GM12878 (cell line): ENCODE data around the gene SMPX. TPM values are rescaled to one million over a fixed set of nuclear protein-coding genes. Genes with fewer than 3 reads are reported as not detected.
A peak's percentile ranks its signal among the peaks of the same experiment; 100 is the strongest.

Experiments
- BACH1 ChIP-seq: fragments of 450-650 bp; IDR thresholded peaks from 2 replicates; pipeline ENCODE4 v1.6.1; 2017; ENCODE audit warnings: mild to moderate bottlenecking, borderline replicate concordance
- ETV6 ChIP-seq, 2 experiments: fragments of 450-650 bp in 1 of 2; IDR thresholded peaks in 1 of 2; conservative IDR thresholded peaks in 1 of 2; 2 replicates each; pipeline ENCODE4 v1.6.1; 2014; ENCODE audit warnings: antibody characterized with exemption in 1 of 2, borderline replicate concordance in 1 of 2, low read depth in 1 of 2, mild to moderate bottlenecking in 1 of 2, moderate library complexity in 1 of 2
- GATAD2B ChIP-seq: fragments of 450-650 bp; conservative IDR thresholded peaks from 2 replicates; pipeline ENCODE4 v1.6.1; 2017; ENCODE audit warnings: low read depth, mild to moderate bottlenecking, moderate library complexity
- HDGF ChIP-seq: fragments of 450-650 bp; IDR thresholded peaks from 2 replicates; pipeline ENCODE4 v1.6.1; 2016; ENCODE audit warnings: antibody characterized with exemption
- IKZF2 ChIP-seq, 2 experiments: fragments of 450-650 bp; IDR thresholded peaks; 2 replicates each; pipeline ENCODE4 v1.6.1; 2017; ENCODE audit warnings: mild to moderate bottlenecking in 2 of 2, moderate library complexity in 2 of 2
- JUNB ChIP-seq: IDR thresholded peaks from 2 replicates; pipeline ENCODE4 v1.6.1; 2016; ENCODE audit warnings: antibody characterized with exemption, mild to moderate bottlenecking
- KAT2A ChIP-seq: conservative IDR thresholded peaks from 2 replicates; pipeline ENCODE4 v1.6.1; 2011; ENCODE audit warnings: low read depth, low read length; ENCODE audit not compliant: control insufficient read depth
- MEF2B ChIP-seq: fragments of 450-650 bp; IDR thresholded peaks from 2 replicates; pipeline ENCODE4 v1.6.1; 2018; ENCODE audit warnings: mild to moderate bottlenecking, moderate library complexity; ENCODE audit not compliant: partially characterized antibody, poor library complexity, severe bottlenecking
- NBN ChIP-seq: fragments of 450-650 bp; IDR thresholded peaks from 2 replicates; pipeline ENCODE4 v1.6.1; 2016
- NR2C1 ChIP-seq: fragments of 450-650 bp; IDR thresholded peaks from 2 replicates; pipeline ENCODE4 v1.6.1; 2017; ENCODE audit warnings: antibody characterized with exemption, mild to moderate bottlenecking, moderate library complexity
- NRF1 ChIP-seq: conservative IDR thresholded peaks from 2 replicates; pipeline ENCODE4 v1.6.1; 2011; ENCODE audit warnings: mild to moderate bottlenecking, low read depth, low read length, improper control_type of control experiment
- RELA ChIP-seq: fragments of 450-650 bp; IDR thresholded peaks from 2 replicates; pipeline ENCODE4 v1.8.0; 2014; ENCODE audit warnings: borderline replicate concordance; ENCODE audit not compliant: partially characterized antibody
- RUNX3 ChIP-seq: IDR thresholded peaks from 2 replicates; pipeline ENCODE4 v1.6.1; 2012; ENCODE audit warnings: low read length, inconsistent platforms
- SREBF1 ChIP-seq: IDR thresholded peaks from 2 replicates; pipeline ENCODE4 v1.6.1; 2012; ENCODE audit warnings: mild to moderate bottlenecking, low read length
- WRNIP1 ChIP-seq: IDR thresholded peaks from 2 replicates; pipeline ENCODE4 v1.6.1; 2011; ENCODE audit warnings: low read depth, low read length, improper control_type of control experiment, borderline replicate concordance
- ZNF622 ChIP-seq: fragments of 450-650 bp; IDR thresholded peaks from 2 replicates; pipeline ENCODE4 v1.6.1; 2017; ENCODE audit warnings: mild to moderate bottlenecking, inconsistent platforms
- polyA plus RNA-seq, 11 experiments: library from polyadenylated mRNA; depleted of rRNA in 4 of 11; unstranded in 6 of 11; stranded (reverse) in 5 of 11; fragments of >200 nt; fragmentation: Nextera tagmentation in 4 of 11; fragmentation: Illumina TruSeq in 1 of 11; extraction: Ambion mirVana in 4 of 11; extraction: Trizol in 1 of 11; gene quantifications; 1 replicate in 1 of 11; 2 replicates in 10 of 11; pipeline versions ENCODE4 v1.2.1 to v1.2.3, GENCODE V29; 2011 to 2016; ENCODE audit warnings: inconsistent platforms in 2 of 11, missing spikeins in 2 of 11, low read depth in 1 of 11
- total RNA-seq, 4 experiments: library from RNA; depleted of rRNA in 3 of 4; stranded (reverse); fragments of >200 nt in 3 of 4; fragmentation: Illumina TruSeq in 1 of 4; extraction: Trizol in 1 of 4; gene quantifications; 2 replicates each; pipeline versions ENCODE4 v1.2.1 to v1.2.3, GENCODE V29; 2013 to 2021
- TF ChIP-seq, protein P1 (sequence below): fragments of 450-650 bp; IDR thresholded peaks from 2 replicates; pipeline ENCODE4 v1.6.1; 2017; ENCODE audit warnings: low read depth, mild to moderate bottlenecking, moderate library complexity
- TF ChIP-seq, protein P2 (sequence below): fragments of 450-650 bp; IDR thresholded peaks from 2 replicates; pipeline ENCODE4 v1.6.1; 2017; ENCODE audit warnings: antibody characterized with exemption, mild to moderate bottlenecking, moderate library complexity
- TF ChIP-seq, protein P3 (sequence below): fragments of 450-650 bp; IDR thresholded peaks from 2 replicates; pipeline ENCODE4 v1.6.1; 2016; ENCODE audit warnings: mild to moderate bottlenecking
- TF ChIP-seq, protein P4 (sequence below): IDR thresholded peaks from 2 replicates; pipeline ENCODE4 v1.6.1; 2011; ENCODE audit warnings: borderline replicate concordance, low read depth, mild to moderate bottlenecking, moderate library complexity, mixed read lengths, low read length; ENCODE audit not compliant: insufficient read depth; ENCODE audit errors: extremely low read length
- TF ChIP-seq, protein P5 (sequence below): fragments of 450-650 bp; formaldehyde crosslinking; IDR thresholded peaks from 2 replicates; pipeline ENCODE4 v1.4.0; 2020; ENCODE audit warnings: mild to moderate bottlenecking, moderate library complexity

The SMPX gene
- total and polyA plus RNA-seq, 10 of the 15 experiments (the other 5 are each of a cell fraction or from before 2014, with no cell fraction given) = 0.08 to 0.09 TPM; not detected in 8

DNA sequence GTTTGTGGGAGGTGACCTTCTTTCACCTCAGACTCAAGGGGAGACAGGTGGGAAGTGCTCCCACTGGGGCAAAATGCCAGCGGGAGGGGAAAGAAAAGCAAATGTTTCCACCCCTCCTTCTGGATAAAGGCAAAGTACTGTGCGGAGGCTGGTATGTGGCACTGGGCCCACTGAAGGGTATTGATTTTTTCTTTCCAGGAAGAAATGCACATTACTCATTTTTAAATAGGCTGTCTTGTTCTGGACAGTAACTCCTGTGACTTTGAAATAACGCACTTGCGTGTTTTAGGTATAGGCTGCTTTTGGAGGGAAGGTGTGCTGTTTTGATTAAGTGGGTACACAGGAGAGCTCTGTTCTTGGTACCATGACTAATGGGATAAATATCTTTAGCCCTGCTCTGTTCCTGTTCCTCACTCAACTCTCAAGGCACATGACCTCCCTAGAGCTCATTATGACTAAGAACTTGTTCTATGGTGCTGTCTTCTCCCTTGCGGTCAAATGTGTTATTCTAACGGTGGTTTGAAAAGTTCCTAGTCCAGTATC, 40.8 kb upstream of the SMPX start (continued):
- TF ChIP-seq, protein P1, sequence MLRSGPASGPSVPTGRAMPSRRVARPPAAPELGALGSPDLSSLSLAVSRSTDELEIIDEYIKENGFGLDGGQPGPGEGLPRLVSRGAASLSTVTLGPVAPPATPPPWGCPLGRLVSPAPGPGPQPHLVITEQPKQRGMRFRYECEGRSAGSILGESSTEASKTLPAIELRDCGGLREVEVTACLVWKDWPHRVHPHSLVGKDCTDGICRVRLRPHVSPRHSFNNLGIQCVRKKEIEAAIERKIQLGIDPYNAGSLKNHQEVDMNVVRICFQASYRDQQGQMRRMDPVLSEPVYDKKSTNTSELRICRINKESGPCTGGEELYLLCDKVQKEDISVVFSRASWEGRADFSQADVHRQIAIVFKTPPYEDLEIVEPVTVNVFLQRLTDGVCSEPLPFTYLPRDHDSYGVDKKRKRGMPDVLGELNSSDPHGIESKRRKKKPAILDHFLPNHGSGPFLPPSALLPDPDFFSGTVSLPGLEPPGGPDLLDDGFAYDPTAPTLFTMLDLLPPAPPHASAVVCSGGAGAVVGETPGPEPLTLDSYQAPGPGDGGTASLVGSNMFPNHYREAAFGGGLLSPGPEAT = no peak
- TF ChIP-seq, protein P2, sequence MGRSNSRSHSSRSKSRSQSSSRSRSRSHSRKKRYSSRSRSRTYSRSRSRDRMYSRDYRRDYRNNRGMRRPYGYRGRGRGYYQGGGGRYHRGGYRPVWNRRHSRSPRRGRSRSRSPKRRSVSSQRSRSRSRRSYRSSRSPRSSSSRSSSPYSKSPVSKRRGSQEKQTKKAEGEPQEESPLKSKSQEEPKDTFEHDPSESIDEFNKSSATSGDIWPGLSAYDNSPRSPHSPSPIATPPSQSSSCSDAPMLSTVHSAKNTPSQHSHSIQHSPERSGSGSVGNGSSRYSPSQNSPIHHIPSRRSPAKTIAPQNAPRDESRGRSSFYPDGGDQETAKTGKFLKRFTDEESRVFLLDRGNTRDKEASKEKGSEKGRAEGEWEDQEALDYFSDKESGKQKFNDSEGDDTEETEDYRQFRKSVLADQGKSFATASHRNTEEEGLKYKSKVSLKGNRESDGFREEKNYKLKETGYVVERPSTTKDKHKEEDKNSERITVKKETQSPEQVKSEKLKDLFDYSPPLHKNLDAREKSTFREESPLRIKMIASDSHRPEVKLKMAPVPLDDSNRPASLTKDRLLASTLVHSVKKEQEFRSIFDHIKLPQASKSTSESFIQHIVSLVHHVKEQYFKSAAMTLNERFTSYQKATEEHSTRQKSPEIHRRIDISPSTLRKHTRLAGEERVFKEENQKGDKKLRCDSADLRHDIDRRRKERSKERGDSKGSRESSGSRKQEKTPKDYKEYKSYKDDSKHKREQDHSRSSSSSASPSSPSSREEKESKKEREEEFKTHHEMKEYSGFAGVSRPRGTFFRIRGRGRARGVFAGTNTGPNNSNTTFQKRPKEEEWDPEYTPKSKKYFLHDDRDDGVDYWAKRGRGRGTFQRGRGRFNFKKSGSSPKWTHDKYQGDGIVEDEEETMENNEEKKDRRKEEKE = no peak
- TF ChIP-seq RELA (no peak), WRNIP1 (no peak), MEF2B (no peak), IKZF2 (IDR thresholded peaks at IDR 0.05) (peak in 1 of 2 experiments; percentile 21; a peak in 1 of 4 replicates), JUNB (peak; percentile 61), HDGF (no peak), ETV6 (conservative IDR thresholded peaks at IDR 0.05 in 1 of 2, IDR thresholded peaks at IDR 0.05 in 1 of 2; ENCODE audit: borderline replicate concordance in 1 of 2, low read depth in 1 of 2) (no peak), ZNF622 (no peak), NRF1 (no peak), BACH1 (no peak), KAT2A (no peak), GATAD2B (no peak), SREBF1 (no peak), RUNX3 (peak; percentile 83), NBN (no peak), NR2C1 (no peak)
- TF ChIP-seq, protein P3, sequence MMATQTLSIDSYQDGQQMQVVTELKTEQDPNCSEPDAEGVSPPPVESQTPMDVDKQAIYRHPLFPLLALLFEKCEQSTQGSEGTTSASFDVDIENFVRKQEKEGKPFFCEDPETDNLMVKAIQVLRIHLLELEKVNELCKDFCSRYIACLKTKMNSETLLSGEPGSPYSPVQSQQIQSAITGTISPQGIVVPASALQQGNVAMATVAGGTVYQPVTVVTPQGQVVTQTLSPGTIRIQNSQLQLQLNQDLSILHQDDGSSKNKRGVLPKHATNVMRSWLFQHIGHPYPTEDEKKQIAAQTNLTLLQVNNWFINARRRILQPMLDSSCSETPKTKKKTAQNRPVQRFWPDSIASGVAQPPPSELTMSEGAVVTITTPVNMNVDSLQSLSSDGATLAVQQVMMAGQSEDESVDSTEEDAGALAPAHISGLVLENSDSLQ = no peak
- TF ChIP-seq, protein P4, sequence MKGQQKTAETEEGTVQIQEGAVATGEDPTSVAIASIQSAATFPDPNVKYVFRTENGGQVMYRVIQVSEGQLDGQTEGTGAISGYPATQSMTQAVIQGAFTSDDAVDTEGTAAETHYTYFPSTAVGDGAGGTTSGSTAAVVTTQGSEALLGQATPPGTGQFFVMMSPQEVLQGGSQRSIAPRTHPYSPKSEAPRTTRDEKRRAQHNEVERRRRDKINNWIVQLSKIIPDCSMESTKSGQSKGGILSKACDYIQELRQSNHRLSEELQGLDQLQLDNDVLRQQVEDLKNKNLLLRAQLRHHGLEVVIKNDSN = no peak
- TF ChIP-seq, protein P5, sequence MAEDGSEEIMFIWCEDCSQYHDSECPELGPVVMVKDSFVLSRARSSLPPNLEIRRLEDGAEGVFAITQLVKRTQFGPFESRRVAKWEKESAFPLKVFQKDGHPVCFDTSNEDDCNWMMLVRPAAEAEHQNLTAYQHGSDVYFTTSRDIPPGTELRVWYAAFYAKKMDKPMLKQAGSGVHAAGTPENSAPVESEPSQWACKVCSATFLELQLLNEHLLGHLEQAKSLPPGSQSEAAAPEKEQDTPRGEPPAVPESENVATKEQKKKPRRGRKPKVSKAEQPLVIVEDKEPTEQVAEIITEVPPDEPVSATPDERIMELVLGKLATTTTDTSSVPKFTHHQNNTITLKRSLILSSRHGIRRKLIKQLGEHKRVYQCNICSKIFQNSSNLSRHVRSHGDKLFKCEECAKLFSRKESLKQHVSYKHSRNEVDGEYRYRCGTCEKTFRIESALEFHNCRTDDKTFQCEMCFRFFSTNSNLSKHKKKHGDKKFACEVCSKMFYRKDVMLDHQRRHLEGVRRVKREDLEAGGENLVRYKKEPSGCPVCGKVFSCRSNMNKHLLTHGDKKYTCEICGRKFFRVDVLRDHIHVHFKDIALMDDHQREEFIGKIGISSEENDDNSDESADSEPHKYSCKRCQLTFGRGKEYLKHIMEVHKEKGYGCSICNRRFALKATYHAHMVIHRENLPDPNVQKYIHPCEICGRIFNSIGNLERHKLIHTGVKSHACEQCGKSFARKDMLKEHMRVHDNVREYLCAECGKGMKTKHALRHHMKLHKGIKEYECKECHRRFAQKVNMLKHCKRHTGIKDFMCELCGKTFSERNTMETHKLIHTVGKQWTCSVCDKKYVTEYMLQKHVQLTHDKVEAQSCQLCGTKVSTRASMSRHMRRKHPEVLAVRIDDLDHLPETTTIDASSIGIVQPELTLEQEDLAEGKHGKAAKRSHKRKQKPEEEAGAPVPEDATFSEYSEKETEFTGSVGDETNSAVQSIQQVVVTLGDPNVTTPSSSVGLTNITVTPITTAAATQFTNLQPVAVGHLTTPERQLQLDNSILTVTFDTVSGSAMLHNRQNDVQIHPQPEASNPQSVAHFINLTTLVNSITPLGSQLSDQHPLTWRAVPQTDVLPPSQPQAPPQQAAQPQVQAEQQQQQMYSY (CRISPR knock-in tag) = no peak
